WTC11 (cell line): ENCODE measurements around the gene ATP8B4. TPM values are rescaled to one million over a fixed set of nuclear protein-coding genes. Genes with fewer than 3 reads are reported as not detected.

Source experiments
- ATAC-seq: fragments of 200-7000 bp; cut with Tn5 transposase; 2 replicates; pipeline ENCODE4 v1.10.0; 2021; ENCODE audit warnings: mild to moderate bottlenecking, moderate library complexity
- CTCF ChIA-PET: fragments of 300-600 bp; sonication (Branson Sonifier 250); formaldehyde crosslinking; loops from one replicate; lab custom pipeline; 2021; ENCODE audit warnings: antibody characterized with exemption; lab: Charles Lee
- POLR2A ChIA-PET: fragments of 350-600 bp; sonication (Branson Sonifier 250); formaldehyde crosslinking; loops from one replicate; lab custom pipeline; 2021; ENCODE audit warnings: antibody characterized with exemption; lab: Charles Lee
- DNase-seq: peaks from one replicate; pipeline ENCODE4 v3.0.0; 2021; ENCODE audit warnings: low spot score
- H3K27ac Mint-ChIP-seq: 2 replicates; pipeline ENCODE4 v1.8.0; 2021; ENCODE audit warnings: mixed read lengths
- H3K27me3 Mint-ChIP-seq: 2 replicates; pipeline ENCODE4 v1.8.0; 2021; ENCODE audit warnings: low read depth, mild to moderate bottlenecking, moderate library complexity, mixed read lengths
- H3K36me3 Mint-ChIP-seq: 2 replicates; pipeline ENCODE4 v1.8.0; 2021; ENCODE audit warnings: mixed read lengths
- H3K4me1 Mint-ChIP-seq: 2 replicates; pipeline ENCODE4 v1.8.0; 2022; ENCODE audit warnings: mixed read lengths
- H3K4me3 Mint-ChIP-seq: 2 replicates; pipeline ENCODE4 v1.8.0; 2021; ENCODE audit warnings: mild to moderate bottlenecking, moderate library complexity, mixed read lengths
- H3K9me3 Mint-ChIP-seq: 2 replicates; pipeline ENCODE4 v1.8.0; 2021; ENCODE audit warnings: mixed read lengths
- CREB1 ChIP-seq: sonication (generic); formaldehyde crosslinking; IDR thresholded peaks from 2 replicates; pipeline ENCODE4 v1.8.0; 2023; ENCODE audit warnings: mild to moderate bottlenecking, missing genetic modification reagents
- ELF4 ChIP-seq: sonication (generic); formaldehyde crosslinking; IDR thresholded peaks from 2 replicates; pipeline ENCODE4 v1.8.1; 2022; ENCODE audit warnings: low read depth, mild to moderate bottlenecking, moderate library complexity, missing genetic modification reagents
- NFE2L1 ChIP-seq: sonication (generic); formaldehyde crosslinking; IDR thresholded peaks from 2 replicates; pipeline ENCODE4 v1.8.1; 2023; ENCODE audit warnings: missing genetic modification reagents
- NR1H2 ChIP-seq: sonication (generic); formaldehyde crosslinking; IDR thresholded peaks from 2 replicates; pipeline ENCODE4 v1.9.0; 2021; ENCODE audit warnings: mild to moderate bottlenecking, moderate library complexity, missing genetic modification reagents
- OVOL2 ChIP-seq: fragments of 250-450 bp; sonication (Bioruptor Pico); IDR thresholded peaks from 2 replicates; pipeline ENCODE4 v1.9.0; 2021; ENCODE audit warnings: mild to moderate bottlenecking, borderline replicate concordance
- RELA ChIP-seq: sonication (generic); formaldehyde crosslinking; IDR thresholded peaks from 2 replicates; pipeline ENCODE4 v1.8.1; 2022; ENCODE audit warnings: missing genetic modification reagents, mild to moderate bottlenecking, borderline replicate concordance
- ZNF317 ChIP-seq: sonication (generic); formaldehyde crosslinking; IDR thresholded peaks from 2 replicates; pipeline ENCODE4 v1.8.1; 2023; ENCODE audit warnings: low read depth, mild to moderate bottlenecking, moderate library complexity, missing genetic modification reagents, borderline replicate concordance
- ZNF416 ChIP-seq: fragments of 250-450 bp; sonication (Bioruptor Pico); IDR thresholded peaks from 2 replicates; pipeline ENCODE4 v1.9.0; 2021; ENCODE audit warnings: mild to moderate bottlenecking, inconsistent platforms
- ZNF425 ChIP-seq: fragments of 250-450 bp; sonication (Bioruptor Pico); conservative IDR thresholded peaks from 2 replicates; pipeline ENCODE4 v1.9.0; 2021; ENCODE audit warnings: mild to moderate bottlenecking
- total RNA-seq: library from RNA; stranded (reverse); gene quantifications from 3 replicates; pipeline ENCODE4 v1.2.3, GENCODE V29; 2021
- TF ChIP-seq, protein P1 (sequence below): sonication (generic); formaldehyde crosslinking; IDR thresholded peaks from 2 replicates; pipeline ENCODE4 v1.8.0; 2022; ENCODE audit warnings: mild to moderate bottlenecking, missing genetic modification reagents
- TF ChIP-seq, protein P2 (sequence below): fragments of 250-450 bp; sonication (Bioruptor Pico); IDR thresholded peaks from 2 replicates; pipeline ENCODE4 v1.9.0; 2021; ENCODE audit warnings: mild to moderate bottlenecking
- TF ChIP-seq, protein P3 (sequence below): sonication (generic); formaldehyde crosslinking; IDR thresholded peaks from 2 replicates; pipeline ENCODE4 v1.8.1; 2022; ENCODE audit warnings: missing genetic modification reagents, borderline replicate concordance
- TF ChIP-seq, protein P4 (sequence below): sonication (generic); formaldehyde crosslinking; IDR thresholded peaks from 2 replicates; pipeline ENCODE4 v1.8.1; 2023; ENCODE audit warnings: mild to moderate bottlenecking, missing genetic modification reagents, borderline replicate concordance

Gene ATP8B4
- total RNA-seq, 1 experiment from 2014 or later = 0.37 TPM

- TF ChIP-seq OVOL2 = no peak
- no peak for TF ChIP-seq NR1H2 (CRISPR knock-in tag)
- no peak for TF ChIP-seq ZNF425
- TF ChIP-seq, protein P1, sequence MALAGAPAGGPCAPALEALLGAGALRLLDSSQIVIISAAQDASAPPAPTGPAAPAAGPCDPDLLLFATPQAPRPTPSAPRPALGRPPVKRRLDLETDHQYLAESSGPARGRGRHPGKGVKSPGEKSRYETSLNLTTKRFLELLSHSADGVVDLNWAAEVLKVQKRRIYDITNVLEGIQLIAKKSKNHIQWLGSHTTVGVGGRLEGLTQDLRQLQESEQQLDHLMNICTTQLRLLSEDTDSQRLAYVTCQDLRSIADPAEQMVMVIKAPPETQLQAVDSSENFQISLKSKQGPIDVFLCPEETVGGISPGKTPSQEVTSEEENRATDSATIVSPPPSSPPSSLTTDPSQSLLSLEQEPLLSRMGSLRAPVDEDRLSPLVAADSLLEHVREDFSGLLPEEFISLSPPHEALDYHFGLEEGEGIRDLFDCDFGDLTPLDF (CRISPR knock-in tag) = no peak
Observed at GRCh38 chr15:49826640-49827234, 292.3 kb downstream of the ATP8B4 start (continued).

DNA sequence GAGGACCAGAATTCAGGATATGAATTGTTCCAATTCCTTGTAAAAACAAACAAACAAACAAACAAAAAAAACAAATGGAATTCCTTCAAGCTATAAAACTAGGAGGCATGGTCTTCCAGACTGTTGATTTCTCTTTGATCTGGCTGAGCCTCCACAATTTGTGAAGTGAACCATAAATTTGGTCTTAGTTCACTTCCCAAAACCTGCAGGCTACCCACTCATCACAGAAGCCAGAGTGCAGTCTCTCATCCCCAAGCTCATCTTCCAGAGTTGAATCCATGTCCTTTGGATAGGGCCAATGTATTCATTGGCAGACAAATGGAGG, 294.3 kb downstream of the ATP8B4 start:
- DNase-seq = no peak
- TF ChIP-seq, protein P2, sequence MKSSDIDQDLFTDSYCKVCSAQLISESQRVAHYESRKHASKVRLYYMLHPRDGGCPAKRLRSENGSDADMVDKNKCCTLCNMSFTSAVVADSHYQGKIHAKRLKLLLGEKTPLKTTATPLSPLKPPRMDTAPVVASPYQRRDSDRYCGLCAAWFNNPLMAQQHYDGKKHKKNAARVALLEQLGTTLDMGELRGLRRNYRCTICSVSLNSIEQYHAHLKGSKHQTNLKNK = no peak
- no peak for TF ChIP-seq NFE2L1 (CRISPR knock-in tag)
- no peak for TF ChIP-seq RELA
- TF ChIP-seq, all 79 proteins: peak for 0
- Mint-ChIP-seq H3K27me3 (no peaks in the 10 kb centered on the region), H3K9me3 (peaks cover 11% of the 10 kb centered on the region; the same call in 1 of the 2 replicates), H3K4me3 (no peak overlapping the region), H3K27ac (no peak overlapping the region), H3K4me1 (no peaks in the 10 kb centered on the region), H3K36me3 (no peaks in the 10 kb centered on the region)
- CTCF ChIA-PET = no interaction called here
- POLR2A ChIA-PET = no interaction called here
- no peak for ATAC-seq

- ChIA-PET CTCF (no interaction called here), POLR2A (no interaction called here)
- no peak for ATAC-seq
Observed at GRCh38 chr15:49823987-49824774, 294.9 kb downstream of the ATP8B4 start.

DNA sequence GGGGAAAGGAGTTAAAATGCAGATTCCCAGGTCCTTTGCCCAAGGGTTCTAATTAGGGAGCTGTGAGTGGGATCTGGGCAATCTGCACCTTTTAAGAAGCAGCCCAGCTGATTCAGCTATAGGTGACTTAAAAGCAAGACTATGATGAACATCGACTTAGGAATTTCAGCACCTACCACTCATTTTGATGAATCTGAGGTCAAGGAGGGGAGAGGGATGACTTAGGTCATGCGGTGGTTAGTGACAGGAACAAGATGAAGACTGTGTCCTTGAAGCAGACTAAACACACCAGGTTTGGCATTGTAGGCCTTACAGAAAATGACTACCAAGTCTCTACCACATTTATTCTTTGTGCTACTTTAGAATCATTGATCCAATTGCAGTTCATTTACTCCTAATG, 301.9 kb downstream of the ATP8B4 start:
- Mint-ChIP-seq H3K9me3 (peaks cover 2% of the 10 kb centered on the region), H3K4me1 (no peaks in the 10 kb centered on the region), H3K27me3 (no peaks in the 10 kb centered on the region), H3K36me3 (no peaks in the 10 kb centered on the region), H3K27ac (no peak overlapping the region), H3K4me3 (no peak overlapping the region)
- no peak for DNase-seq
- POLR2A ChIA-PET = no interaction called here
- CTCF ChIA-PET = no interaction called here
- TF ChIP-seq ZNF317 = no peak
- no peak for TF ChIP-seq ZNF416 (CRISPR knock-in tag)
- TF ChIP-seq CREB1 = no peak
- TF ChIP-seq, protein P3, sequence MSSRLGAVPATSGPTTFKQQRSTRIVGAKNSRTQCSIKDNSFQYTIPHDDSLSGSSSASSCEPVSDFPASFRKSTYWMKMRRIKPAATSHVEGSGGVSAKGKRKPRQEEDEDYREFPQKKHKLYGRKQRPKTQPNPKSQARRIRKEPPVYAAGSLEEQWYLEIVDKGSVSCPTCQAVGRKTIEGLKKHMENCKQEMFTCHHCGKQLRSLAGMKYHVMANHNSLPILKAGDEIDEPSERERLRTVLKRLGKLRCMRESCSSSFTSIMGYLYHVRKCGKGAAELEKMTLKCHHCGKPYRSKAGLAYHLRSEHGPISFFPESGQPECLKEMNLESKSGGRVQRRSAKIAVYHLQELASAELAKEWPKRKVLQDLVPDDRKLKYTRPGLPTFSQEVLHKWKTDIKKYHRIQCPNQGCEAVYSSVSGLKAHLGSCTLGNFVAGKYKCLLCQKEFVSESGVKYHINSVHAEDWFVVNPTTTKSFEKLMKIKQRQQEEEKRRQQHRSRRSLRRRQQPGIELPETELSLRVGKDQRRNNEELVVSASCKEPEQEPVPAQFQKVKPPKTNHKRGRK (CRISPR knock-in tag) = no peak
- TF ChIP-seq, protein P4, sequence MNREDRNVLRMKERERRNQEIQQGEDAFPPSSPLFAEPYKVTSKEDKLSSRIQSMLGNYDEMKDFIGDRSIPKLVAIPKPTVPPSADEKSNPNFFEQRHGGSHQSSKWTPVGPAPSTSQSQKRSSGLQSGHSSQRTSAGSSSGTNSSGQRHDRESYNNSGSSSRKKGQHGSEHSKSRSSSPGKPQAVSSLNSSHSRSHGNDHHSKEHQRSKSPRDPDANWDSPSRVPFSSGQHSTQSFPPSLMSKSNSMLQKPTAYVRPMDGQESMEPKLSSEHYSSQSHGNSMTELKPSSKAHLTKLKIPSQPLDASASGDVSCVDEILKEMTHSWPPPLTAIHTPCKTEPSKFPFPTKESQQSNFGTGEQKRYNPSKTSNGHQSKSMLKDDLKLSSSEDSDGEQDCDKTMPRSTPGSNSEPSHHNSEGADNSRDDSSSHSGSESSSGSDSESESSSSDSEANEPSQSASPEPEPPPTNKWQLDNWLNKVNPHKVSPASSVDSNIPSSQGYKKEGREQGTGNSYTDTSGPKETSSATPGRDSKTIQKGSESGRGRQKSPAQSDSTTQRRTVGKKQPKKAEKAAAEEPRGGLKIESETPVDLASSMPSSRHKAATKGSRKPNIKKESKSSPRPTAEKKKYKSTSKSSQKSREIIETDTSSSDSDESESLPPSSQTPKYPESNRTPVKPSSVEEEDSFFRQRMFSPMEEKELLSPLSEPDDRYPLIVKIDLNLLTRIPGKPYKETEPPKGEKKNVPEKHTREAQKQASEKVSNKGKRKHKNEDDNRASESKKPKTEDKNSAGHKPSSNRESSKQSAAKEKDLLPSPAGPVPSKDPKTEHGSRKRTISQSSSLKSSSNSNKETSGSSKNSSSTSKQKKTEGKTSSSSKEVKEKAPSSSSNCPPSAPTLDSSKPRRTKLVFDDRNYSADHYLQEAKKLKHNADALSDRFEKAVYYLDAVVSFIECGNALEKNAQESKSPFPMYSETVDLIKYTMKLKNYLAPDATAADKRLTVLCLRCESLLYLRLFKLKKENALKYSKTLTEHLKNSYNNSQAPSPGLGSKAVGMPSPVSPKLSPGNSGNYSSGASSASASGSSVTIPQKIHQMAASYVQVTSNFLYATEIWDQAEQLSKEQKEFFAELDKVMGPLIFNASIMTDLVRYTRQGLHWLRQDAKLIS (CRISPR knock-in tag) = no peak
- TF ChIP-seq, all 79 proteins: peak for 0
- no peak for ATAC-seq

More at GRCh38 chr15:49823987-49824774, 294.9 kb downstream of the ATP8B4 start:
- no peak for DNase-seq
- Mint-ChIP-seq H3K27ac (no peak overlapping the region), H3K4me3 (no peak overlapping the region), H3K36me3 (no peaks in the 10 kb centered on the region), H3K27me3 (no peaks in the 10 kb centered on the region), H3K4me1 (no peaks in the 10 kb centered on the region), H3K9me3 (peaks cover 11% of the 10 kb centered on the region; the same call in 1 of the 2 replicates)
- no peak for TF ChIP-seq ELF4 (CRISPR knock-in tag)
